ENCODE results near the gene TMEM198. TPM values are rescaled to one million over a fixed set of nuclear protein-coding genes. Genes with fewer than 3 reads are reported as not detected.

TMEM198 gene
- total and polyA plus RNA-seq, 12 donors: 3.3 to 16.2 (median 10.2) TPM

GRCh38 chr2:219496247-219496824 lies 47.5 kb upstream of the TMEM198 start:
- Histone ChIP-seq H3K36me3 (replicated peaks in 1 of 2) (no peaks in the 10 kb centered on the region), H3K27me3 (peaks cover 12% of the 10 kb centered on the region), H3K9me3 (replicated peaks in 1 of 3) (no peaks in the 10 kb centered on the region), H3K4me1 (replicated peaks in 1 of 2) (peaks cover 6 to 30% of the 10 kb centered on the region in 2 donors), H3K4me3 (no peak overlapping the region), H3K27ac (no peak overlapping the region)
- no peak for TF ChIP-seq POLR2A (IDR thresholded peaks at IDR 0.05)
- no peak for TF ChIP-seq CTCF (IDR thresholded peaks at IDR 0.05)
- intact Hi-C loops (cut with DNase I): no loop called here
- WGBS, 4 donors: 32 to 69% (median 41%) methylated on average over 9 to 19 of the region's 20 CpGs
- DNase-seq: no peak

- peak overlapping the region in 1 of 4 donors; percentile 92 for H3K4me3 ChIP-seq
- H3K9me3 ChIP-seq (replicated peaks in 1 of 3): no peaks in the 10 kb centered on the region
- DNase-seq: peak in 5 of 7 donors; percentile 28 to 62 (median 43)
- 13 to 38% (median 17%) methylated on average over 6 to 61 of the region's 61 CpGs for WGBS, 4 donors
- no peaks in the 10 kb centered on the region for H3K36me3 ChIP-seq (replicated peaks in 1 of 2)
- no peak overlapping the region for H3K27ac ChIP-seq
- H3K27me3 ChIP-seq: peaks cover 12% of the 10 kb centered on the region
- intact Hi-C loops (cut with DNase I): no loop called here
- peaks cover 6 to 30% of the 10 kb centered on the region in 2 donors for H3K4me1 ChIP-seq (replicated peaks in 1 of 2)
- no peak for TF ChIP-seq CTCF (IDR thresholded peaks at IDR 0.05)
- no peak for TF ChIP-seq POLR2A (IDR thresholded peaks at IDR 0.05)
These were observed 46.9 kb upstream of the TMEM198 start for GRCh38 chr2:219496825-219497494.

GRCh38 chr2:219497495-219498279 lies 46.1 kb upstream of the TMEM198 start:
- Histone ChIP-seq H3K27ac (peak overlapping the region; percentile 75 to 99 (median 90)), H3K27me3 (peaks cover 8% of the 10 kb centered on the region), H3K9me3 (replicated peaks in 1 of 3) (no peaks in the 10 kb centered on the region), H3K4me3 (peak overlapping the region in 3 of 4 donors; percentile 29 to 92 (median 85)), H3K4me1 (replicated peaks in 1 of 2) (peaks cover 6 to 30% of the 10 kb centered on the region in 2 donors), H3K36me3 (replicated peaks in 1 of 2) (no peaks in the 10 kb centered on the region)
- TF ChIP-seq CTCF (IDR thresholded peaks at IDR 0.05) (no peak), POLR2A (IDR thresholded peaks at IDR 0.05) (peak; percentile 69 to 74)
- WGBS, 4 donors: 3 to 12% (median 5%) methylated on average over 15 to 59 of the region's 59 CpGs
- intact Hi-C loops (cut with DNase I): no loop called here
- peak; percentile 81 to 93 (median 90) for DNase-seq
